Measurements from ENCODE around the gene CTAG1B. TPM values are rescaled to one million over a fixed set of nuclear protein-coding genes. Genes with fewer than 3 reads are reported as not detected.
"Not testable (repeated sequence)": the region's sequence is repeated elsewhere in the genome, so short reads cannot be mapped to it uniquely, and the experiment has no call there.

CTAG1B gene
- total and polyA plus RNA-seq, 2 donors (not counting 3 experiments of a cell fraction or from before 2014, with no cell fraction given) = not detected

DNA sequence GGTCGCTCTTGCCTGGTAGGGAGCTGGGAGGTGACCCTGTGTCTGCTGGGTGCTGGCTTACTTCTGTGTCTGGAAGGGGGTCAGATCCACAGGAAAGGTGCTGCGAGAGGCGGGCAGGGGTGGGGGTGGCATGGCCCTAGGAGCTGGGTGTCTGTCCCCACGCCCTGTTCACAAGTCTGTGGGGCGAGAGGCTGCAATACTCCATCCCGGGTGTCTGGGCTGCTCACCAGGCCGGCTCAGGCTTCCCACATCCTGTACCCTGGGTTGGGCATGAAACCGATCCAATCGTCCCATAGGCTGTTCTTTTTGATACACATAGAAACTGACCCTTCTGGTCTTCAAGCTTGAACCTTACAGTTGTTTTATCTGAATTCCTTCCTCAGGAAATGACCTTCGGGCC lies 35.3 kb upstream of the CTAG1B start:
- POLR2A ChIA-PET = no interaction called here
- Histone ChIP-seq H2AFZ (ENCODE audit: low read depth, low read length) (no peak overlapping the region), H3K27ac (ENCODE audit: insufficient read depth, low read depth, low read length) (no peak overlapping the region), H3K79me2 (ENCODE audit: control insufficient read depth, insufficient read depth, low read length) (no peaks in the 10 kb centered on the region), H3K9me1 (replicated peaks; ENCODE audit: control insufficient read depth, extremely low read depth, insufficient read depth, low read length) (no peaks in the 10 kb centered on the region), H3K4me1 (ENCODE audit: control insufficient read depth, extremely low read depth, insufficient read depth, low read length) (peaks cover 5% of the 10 kb centered on the region), H3K9ac (replicated peaks; ENCODE audit: extremely low read depth, insufficient read depth, low read length) (no peak overlapping the region), H3K27me3 (ENCODE audit: control insufficient read depth in 2 of 2, insufficient read depth in 2 of 2, low read length in 2 of 2) (no peaks in the 10 kb centered on the region), H4K20me1 (replicated peaks; ENCODE audit: control insufficient read depth, extremely low read depth, insufficient read depth, low read length) (no peaks in the 10 kb centered on the region), H3K36me3 (ENCODE audit: control insufficient read depth in 2 of 2, extremely low read depth in 1 of 2, insufficient read depth in 2 of 2, low read length in 2 of 2) (no peaks in the 10 kb centered on the region), H3K4me2 (ENCODE audit: insufficient read depth, low read length) (no peak overlapping the region), H3K4me3 (replicated peaks in 1 of 3; ENCODE audit: insufficient read depth in 1 of 3, low read depth in 1 of 3, low read length in 3 of 3) (no peak overlapping the region), H3K9me3 (replicated peaks; ENCODE audit: control insufficient read depth, insufficient read depth, low read length) (no peaks in the 10 kb centered on the region)
- dilution Hi-C loops (cut with MboI; ENCODE audit: extremely low pct_ligation_motif_present, low sequenced_read_pairs) = no loop called here
- no TSS peak for BruUV-seq (replicated peaks)
- TF ChIP-seq, protein P1, sequence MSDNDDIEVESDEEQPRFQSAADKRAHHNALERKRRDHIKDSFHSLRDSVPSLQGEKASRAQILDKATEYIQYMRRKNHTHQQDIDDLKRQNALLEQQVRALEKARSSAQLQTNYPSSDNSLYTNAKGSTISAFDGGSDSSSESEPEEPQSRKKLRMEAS (IDR thresholded peaks at IDR 0.05; ENCODE audit: insufficient read depth, insufficient read length) = no peak
- TF ChIP-seq MYC (IDR thresholded peaks at IDR 0.05; ENCODE audit: low read depth, low read length) = no peak
- no peak for TF ChIP-seq EZH2 (IDR thresholded peaks at IDR 0.05; ENCODE audit: borderline replicate concordance, low read depth, low read length, severe bottlenecking)
- no peak for TF ChIP-seq FOS (IDR thresholded peaks at IDR 0.05; ENCODE audit: borderline replicate concordance, insufficient read depth, low read length)
- no peak for TF ChIP-seq POLR2AphosphoS5 (IDR thresholded peaks at IDR 0.05; ENCODE audit: insufficient read depth, low read depth, low read length)
- TF ChIP-seq, protein P2, sequence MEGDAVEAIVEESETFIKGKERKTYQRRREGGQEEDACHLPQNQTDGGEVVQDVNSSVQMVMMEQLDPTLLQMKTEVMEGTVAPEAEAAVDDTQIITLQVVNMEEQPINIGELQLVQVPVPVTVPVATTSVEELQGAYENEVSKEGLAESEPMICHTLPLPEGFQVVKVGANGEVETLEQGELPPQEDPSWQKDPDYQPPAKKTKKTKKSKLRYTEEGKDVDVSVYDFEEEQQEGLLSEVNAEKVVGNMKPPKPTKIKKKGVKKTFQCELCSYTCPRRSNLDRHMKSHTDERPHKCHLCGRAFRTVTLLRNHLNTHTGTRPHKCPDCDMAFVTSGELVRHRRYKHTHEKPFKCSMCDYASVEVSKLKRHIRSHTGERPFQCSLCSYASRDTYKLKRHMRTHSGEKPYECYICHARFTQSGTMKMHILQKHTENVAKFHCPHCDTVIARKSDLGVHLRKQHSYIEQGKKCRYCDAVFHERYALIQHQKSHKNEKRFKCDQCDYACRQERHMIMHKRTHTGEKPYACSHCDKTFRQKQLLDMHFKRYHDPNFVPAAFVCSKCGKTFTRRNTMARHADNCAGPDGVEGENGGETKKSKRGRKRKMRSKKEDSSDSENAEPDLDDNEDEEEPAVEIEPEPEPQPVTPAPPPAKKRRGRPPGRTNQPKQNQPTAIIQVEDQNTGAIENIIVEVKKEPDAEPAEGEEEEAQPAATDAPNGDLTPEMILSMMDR (IDR thresholded peaks at IDR 0.05; ENCODE audit: extremely low read depth in 1 of 2, insufficient read depth in 1 of 2, low read depth in 1 of 2, low read length in 2 of 2) = no peak
- TF ChIP-seq GATA2 (IDR thresholded peaks at IDR 0.05; ENCODE audit: insufficient read depth, insufficient read length, low read depth, low read length) = no peak
- no peak for TF ChIP-seq POLR2A (IDR thresholded peaks at IDR 0.05; ENCODE audit: low read depth, low read length)
- TF ChIP-seq JUN (IDR thresholded peaks at IDR 0.05; ENCODE audit: borderline replicate concordance, insufficient read depth, insufficient read length, low read depth) = no peak
- intact Hi-C loops (cut with micrococcal nuclease) = no loop called here
- FAIRE-seq (no peak), DNase-seq (ENCODE audit: low read depth, low spot score) (no peak)
- CTCF ChIA-PET = no interaction called here

- dilution Hi-C loops (cut with MboI; ENCODE audit: extremely low pct_ligation_motif_present, low sequenced_read_pairs); H3K4me3 ChIP-seq (replicated peaks in 1 of 3; ENCODE audit: insufficient read depth in 1 of 3, low read depth in 1 of 3, low read length in 3 of 3); POLR2A ChIA-PET; H3K36me3 ChIP-seq (ENCODE audit: control insufficient read depth in 2 of 2, extremely low read depth in 1 of 2, insufficient read depth in 2 of 2, low read length in 2 of 2); BruUV-seq (replicated peaks); DNase-seq (ENCODE audit: low read depth, low spot score); H3K4me1 ChIP-seq (ENCODE audit: control insufficient read depth, extremely low read depth, insufficient read depth, low read length); H3K9me3 ChIP-seq (replicated peaks; ENCODE audit: control insufficient read depth, insufficient read depth, low read length); H4K20me1 ChIP-seq (replicated peaks; ENCODE audit: control insufficient read depth, extremely low read depth, insufficient read depth, low read length); H2AFZ ChIP-seq (ENCODE audit: low read depth, low read length); H3K9ac ChIP-seq (replicated peaks; ENCODE audit: extremely low read depth, insufficient read depth, low read length); intact Hi-C loops (cut with micrococcal nuclease); FAIRE-seq; CTCF ChIA-PET; H3K9me1 ChIP-seq (replicated peaks; ENCODE audit: control insufficient read depth, extremely low read depth, insufficient read depth, low read length); H3K27me3 ChIP-seq (ENCODE audit: control insufficient read depth in 2 of 2, insufficient read depth in 2 of 2, low read length in 2 of 2); H3K79me2 ChIP-seq (ENCODE audit: control insufficient read depth, insufficient read depth, low read length); H3K27ac ChIP-seq (ENCODE audit: insufficient read depth, low read depth, low read length); H3K4me2 ChIP-seq (ENCODE audit: insufficient read depth, low read length): not testable (repeated sequence)
These were observed 34.3 kb upstream of the CTAG1B start, which contains the start of gene CTAG2 for GRCh38 chrX:154653413-154653812. TSS of gene CTAG2 (minus strand) at chrX:154653579. CDS start at chrX:154653515, 64 bp downstream.
